ENCODE measurements around the gene ASCL2. TPM values are rescaled to one million over a fixed set of nuclear protein-coding genes. Genes with fewer than 3 reads are reported as not detected.

ASCL2 gene
- total RNA-seq, 1 donor from 2014 or later: under 0.01 TPM

GRCh38 chr11:2273771-2274170 lies 3.4 kb upstream of the ASCL2 start:
- DNase-seq (ENCODE audit: low read depth in 2 of 2): no peak

GRCh38 chr11:2273311-2273710 lies 2.9 kb upstream of the ASCL2 start:
- no peak for DNase-seq (ENCODE audit: low read depth in 2 of 2)

- DNase-seq (ENCODE audit: low read depth in 2 of 2): no peak
Observed at GRCh38 chr11:2272946-2273280, 2.5 kb upstream of the ASCL2 start.

- no peak for DNase-seq (ENCODE audit: low read depth in 2 of 2)
Observed at GRCh38 chr11:2272228-2272945, 2.0 kb upstream of the ASCL2 start.

GRCh38 chr11:2271327-2272227 lies 1.2 kb upstream of the ASCL2 start:
- no peak for DNase-seq (ENCODE audit: low read depth in 2 of 2)

- no peak for DNase-seq (ENCODE audit: low read depth in 2 of 2)
Observed at GRCh38 chr11:2271077-2271326, 614 bp upstream of the ASCL2 start.

GRCh38 chr11:2269601-2270321 lies 627 bp downstream of the ASCL2 start:
- DNase-seq (ENCODE audit: low read depth in 2 of 2): peak; percentile 56 to 64

- DNase-seq (ENCODE audit: low read depth in 2 of 2): no peak
Observed at GRCh38 chr11:2268729-2269600, 1.4 kb downstream of the ASCL2 start.

GRCh38 chr11:2267851-2268728 lies 2.3 kb downstream of the ASCL2 start:
- no peak for DNase-seq (ENCODE audit: low read depth in 2 of 2)

GRCh38 chr11:2267306-2267850 lies 3.0 kb downstream of the ASCL2 start:
- DNase-seq (ENCODE audit: low read depth in 2 of 2): no peak

- no peak for DNase-seq (ENCODE audit: low read depth in 2 of 2)
Observed at GRCh38 chr11:2266586-2267305, 3.6 kb downstream of the ASCL2 start.

GRCh38 chr11:2265854-2266585 lies 4.4 kb downstream of the ASCL2 start:
- no peak for DNase-seq (ENCODE audit: low read depth in 2 of 2)

GRCh38 chr11:2265396-2265795 lies 5.0 kb downstream of the ASCL2 start:
- no peak for DNase-seq (ENCODE audit: low read depth in 2 of 2)

- DNase-seq (ENCODE audit: low read depth in 2 of 2): no peak
Observed at GRCh38 chr11:2264366-2265053, 5.9 kb downstream of the ASCL2 start.

GRCh38 chr11:2263724-2264360 lies 6.5 kb downstream of the ASCL2 start:
- no peak for DNase-seq (ENCODE audit: low read depth in 2 of 2)

- no peak for DNase-seq (ENCODE audit: low read depth in 2 of 2)
Observed at GRCh38 chr11:2263071-2263565, 7.3 kb downstream of the ASCL2 start.

GRCh38 chr11:2262301-2263070 lies 7.9 kb downstream of the ASCL2 start:
- no peak for DNase-seq (ENCODE audit: low read depth in 2 of 2)
